HCT116 (cell line): ENCODE data around the gene RPL22L1. TPM values are rescaled to one million over a fixed set of nuclear protein-coding genes. Genes with fewer than 3 reads are reported as not detected.

Experiments
- ATAC-seq: fragments of 200-7000 bp; cut with Tn5 transposase; 2 replicates; pipeline ENCODE4 v1.9.1; 2020; ENCODE audit warnings: mild to moderate bottlenecking, moderate library complexity
- BruUV-seq: library from RNA; stranded (reverse); fragments of 400-500 nt; replicated peaks from 2 replicates; lab custom pipeline; 2021; lab: Mats Ljungman, UMichigan
- CTCF ChIA-PET: fragments of 300-600 bp; sonication (Branson Sonifier 250); formaldehyde crosslinking; loops from one replicate; lab custom pipeline; 2021; ENCODE audit warnings: antibody characterized with exemption; lab: Charles Lee
- POLR2A ChIA-PET: fragments of 300-600, 350-600 bp; sonication (Branson Sonifier 250); formaldehyde crosslinking; loops from one replicate; lab custom pipeline; 2021; ENCODE audit warnings: antibody characterized with exemption; lab: Charles Lee
- RAD21 ChIA-PET, 2 experiments: fragments of 300-600 bp; sonication (Branson Sonifier 250); formaldehyde crosslinking; loops; one replicate each; lab custom pipeline; 2023; ENCODE audit warnings: low total read pairs in 2 of 2; ENCODE audit not compliant: uncharacterized antibody in 2 of 2, unreplicated experiment in 2 of 2, low non-redundant PET in 1 of 2; lab: Charles Lee
- DNase-seq: peaks from one replicate; pipeline ENCODE4 v3.0.0-alpha.2; 2010; ENCODE audit warnings: low read depth, low spot score
- H2AFZ ChIP-seq: fragments of 200-600 bp; shearing (Covaris generic), sonication (generic); 2 replicates; pipeline ENCODE4 v1.6.1; 2017; ENCODE audit warnings: low read depth, mixed run types, mixed read lengths, antibody characterized with exemption, low read length; ENCODE audit not compliant: poor library complexity, severe bottlenecking
- H3K27ac ChIP-seq: 2 replicates; pipeline ENCODE4 v1.5.1; 2012; ENCODE audit warnings: low read depth, low read length
- H3K27me3 ChIP-seq: fragments of 200-600 bp; sonication (generic); 2 replicates; pipeline ENCODE4 v1.6.1; 2016; ENCODE audit warnings: mixed run types, low read length, mixed read lengths; ENCODE audit not compliant: insufficient read depth
- H3K36me3 ChIP-seq, 2 experiments: fragments of 200-500 bp in 1 of 2; fragments of 200-600 bp in 1 of 2; sonication (Bioruptor generic) in 1 of 2; sonication (generic) in 1 of 2; 2 replicates each; pipeline versions ENCODE4 v1.5.1 to v1.6.1; 2014 to 2016; ENCODE audit warnings: low read length in 2 of 2, inconsistent platforms in 1 of 2, mixed read lengths in 1 of 2, mixed run types in 1 of 2; ENCODE audit not compliant: insufficient read depth in 2 of 2, control insufficient read depth in 1 of 2
- H3K4me1 ChIP-seq, 2 experiments: fragments of 200-600 bp in 1 of 2; sonication (generic) in 1 of 2; 2 replicates each; pipeline versions ENCODE4 v1.5.1 to v1.6.1; 2012 to 2017; ENCODE audit warnings: low read length in 2 of 2, inconsistent platforms in 1 of 2, mild to moderate bottlenecking in 1 of 2, mixed read lengths in 1 of 2, mixed run types in 1 of 2, moderate library complexity in 1 of 2; ENCODE audit not compliant: insufficient read depth in 2 of 2, control insufficient read depth in 1 of 2
- H3K4me2 ChIP-seq: fragments of 200-600 bp; sonication (generic); 2 replicates; pipeline ENCODE4 v1.6.1; 2017; ENCODE audit warnings: mixed run types, low read length, mixed read lengths
- H3K4me3 ChIP-seq, 2 experiments: fragments of 200-600 bp in 1 of 2; sonication (generic) in 1 of 2; replicated peaks in 1 of 2; 2 replicates each; pipeline ENCODE4 v1.5.1; 2011 to 2016; ENCODE audit warnings: low read length in 2 of 2, control low read depth in 1 of 2, low read depth in 1 of 2, mild to moderate bottlenecking in 1 of 2, mixed read lengths in 1 of 2, mixed run types in 1 of 2
- H3K79me2 ChIP-seq: fragments of 200-600 bp; sonication (generic); 2 replicates; pipeline ENCODE4 v1.6.1; 2017; ENCODE audit warnings: mild to moderate bottlenecking, mixed run types, low read length, moderate library complexity, mixed read lengths; ENCODE audit not compliant: insufficient read depth
- H3K9ac ChIP-seq: fragments of 200-600 bp; sonication (generic); 2 replicates; pipeline ENCODE4 v1.6.1; 2016; ENCODE audit warnings: low read length, mixed read lengths
- H3K9me2 ChIP-seq: fragments of 200-600 bp; sonication (generic), shearing (Covaris generic); 2 replicates; pipeline ENCODE4 v1.6.1; 2017; ENCODE audit warnings: mixed run types, mild to moderate bottlenecking, moderate library complexity; ENCODE audit not compliant: insufficient read depth
- H3K9me3 ChIP-seq, 2 experiments: fragments of 200-500 bp in 1 of 2; fragments of 200-600 bp in 1 of 2; sonication (Bioruptor generic) in 1 of 2; sonication (generic) in 1 of 2; 2 replicates each; pipeline ENCODE4 v1.6.1; 2014 to 2017; ENCODE audit warnings: low read length in 2 of 2, mixed read lengths in 2 of 2, inconsistent platforms in 1 of 2, low read depth in 1 of 2, mild to moderate bottlenecking in 1 of 2, mixed run types in 1 of 2, moderate library complexity in 1 of 2; ENCODE audit not compliant: control insufficient read depth in 1 of 2, insufficient read depth in 1 of 2
- H4K20me1 ChIP-seq: fragments of 200-600 bp; sonication (generic), shearing (Covaris generic); 2 replicates; pipeline ENCODE4 v1.6.1; 2017; ENCODE audit warnings: mixed run types, mild to moderate bottlenecking, moderate library complexity; ENCODE audit not compliant: insufficient read depth
- CBX3 ChIP-seq: IDR thresholded peaks from 2 replicates; pipeline ENCODE4 v1.6.1; 2012; ENCODE audit warnings: low read depth
- CEBPB ChIP-seq: IDR thresholded peaks from 2 replicates; pipeline ENCODE4 v1.6.1; 2012; ENCODE audit warnings: low read depth
- EGR1 ChIP-seq: IDR thresholded peaks from 2 replicates; pipeline ENCODE4 v1.6.1; 2012; ENCODE audit warnings: low read depth
- ELF1 ChIP-seq: IDR thresholded peaks from 2 replicates; pipeline ENCODE4 v1.6.1; 2012; ENCODE audit warnings: low read depth, borderline replicate concordance
- EZH2 ChIP-seq: fragments of 200-600 bp; sonication (generic); IDR thresholded peaks from 2 replicates; pipeline ENCODE4 v1.6.1; 2017; ENCODE audit warnings: antibody characterized with exemption, mixed run types
- EZH2phosphoT487 ChIP-seq: fragments of 200-600 bp; IDR thresholded peaks from 2 replicates; pipeline ENCODE4 v1.6.1; 2018; ENCODE audit warnings: antibody characterized with exemption, borderline replicate concordance
- FOSL1 ChIP-seq: IDR thresholded peaks from 2 replicates; pipeline ENCODE4 v1.6.1; 2012; ENCODE audit warnings: low read depth
- POLR2AphosphoS5 ChIP-seq: IDR thresholded peaks from 2 replicates; pipeline ENCODE4 v1.6.1; 2011; ENCODE audit warnings: mild to moderate bottlenecking, low read depth, low read length, moderate library complexity
- RAD21 ChIP-seq: IDR thresholded peaks from 2 replicates; pipeline ENCODE4 v1.6.1; 2012; ENCODE audit warnings: low read depth, mild to moderate bottlenecking
- YY1 ChIP-seq: IDR thresholded peaks from 2 replicates; pipeline ENCODE4 v1.6.1; 2011; ENCODE audit warnings: low read length, low read depth, moderate library complexity, mild to moderate bottlenecking; ENCODE audit not compliant: insufficient replicate concordance; ENCODE audit errors: extremely low read depth
- ZFX ChIP-seq: fragments of 450-650 bp; IDR thresholded peaks from 2 replicates; pipeline ENCODE4 v1.6.1; 2017
- intact Hi-C: fragments of 100-400 bp; cut with micrococcal nuclease; formaldehyde crosslinking; loops from 2 replicates; pipeline ENCODE4 v1.10.0; 2022
- total RNA-seq: library from RNA; stranded (reverse); gene quantifications from one replicate; pipeline ENCODE4 v1.2.1, GENCODE V29; 2021; ENCODE audit not compliant: unreplicated experiment
- TF ChIP-seq, protein P1 (sequence below): IDR thresholded peaks from 2 replicates; pipeline ENCODE4 v1.6.1; 2012
- TF ChIP-seq, protein P2 (sequence below): IDR thresholded peaks from 2 replicates; pipeline ENCODE4 v1.6.1; 2012; ENCODE audit warnings: low read depth
- TF ChIP-seq, protein P3 (sequence below): IDR thresholded peaks from 2 replicates; pipeline ENCODE4 v1.6.1; 2012
- TF ChIP-seq, protein P4 (sequence below), 3 experiments: fragments of 200-600 bp in 1 of 3; sonication (generic) in 1 of 3; IDR thresholded peaks in 2 of 3; conservative IDR thresholded peaks in 1 of 3; 2 replicates each; pipeline ENCODE4 v1.5.1; 2012 to 2017; ENCODE audit warnings: low read depth in 2 of 3, low read length in 2 of 3, antibody characterized with exemption in 1 of 3, borderline replicate concordance in 1 of 3, control low read depth in 1 of 3, mild to moderate bottlenecking in 1 of 3, mixed read lengths in 1 of 3, mixed run types in 1 of 3, moderate library complexity in 1 of 3; ENCODE audit not compliant: insufficient read depth in 1 of 3
- TF ChIP-seq, protein P5 (sequence below): IDR thresholded peaks from 2 replicates; pipeline ENCODE4 v1.6.1; 2011; ENCODE audit warnings: mild to moderate bottlenecking, low read length, moderate library complexity; ENCODE audit not compliant: insufficient replicate concordance; ENCODE audit errors: extremely low read depth

Gene RPL22L1
- total RNA-seq, 1 experiment from 2014 or later, result 492 TPM

DNA sequence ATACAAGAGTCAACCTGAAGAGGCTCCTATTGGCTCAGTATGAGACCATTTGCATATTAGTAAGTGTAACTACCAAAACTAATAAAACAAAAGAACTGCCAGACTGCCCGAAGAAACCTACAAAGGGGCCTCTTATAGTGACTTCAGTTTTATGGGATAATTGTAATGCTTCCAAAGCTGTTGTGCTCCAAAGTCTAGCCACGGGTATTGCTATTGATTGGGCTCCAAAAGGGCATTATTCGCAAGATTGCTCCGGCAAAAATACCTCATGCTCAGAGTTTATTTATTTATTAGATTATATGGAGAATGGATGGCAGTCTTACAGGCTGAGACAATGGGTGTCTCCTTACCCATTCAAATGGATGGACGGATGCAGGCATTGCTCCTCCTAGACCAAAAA is 11.4 kb downstream of the RPL22L1 start:
- RAD21 ChIA-PET, result no interaction called here
- TF ChIP-seq YY1 (no peak), EGR1 (no peak), ELF1 (no peak), EZH2 (no peak), CBX3 (no peak), CEBPB (no peak), RAD21 (no peak), FOSL1 (no peak), EZH2phosphoT487 (no peak), ZFX (no peak), POLR2AphosphoS5 (no peak)
- TF ChIP-seq, protein P1, sequence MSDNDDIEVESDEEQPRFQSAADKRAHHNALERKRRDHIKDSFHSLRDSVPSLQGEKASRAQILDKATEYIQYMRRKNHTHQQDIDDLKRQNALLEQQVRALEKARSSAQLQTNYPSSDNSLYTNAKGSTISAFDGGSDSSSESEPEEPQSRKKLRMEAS, result no peak
- TF ChIP-seq, protein P2, sequence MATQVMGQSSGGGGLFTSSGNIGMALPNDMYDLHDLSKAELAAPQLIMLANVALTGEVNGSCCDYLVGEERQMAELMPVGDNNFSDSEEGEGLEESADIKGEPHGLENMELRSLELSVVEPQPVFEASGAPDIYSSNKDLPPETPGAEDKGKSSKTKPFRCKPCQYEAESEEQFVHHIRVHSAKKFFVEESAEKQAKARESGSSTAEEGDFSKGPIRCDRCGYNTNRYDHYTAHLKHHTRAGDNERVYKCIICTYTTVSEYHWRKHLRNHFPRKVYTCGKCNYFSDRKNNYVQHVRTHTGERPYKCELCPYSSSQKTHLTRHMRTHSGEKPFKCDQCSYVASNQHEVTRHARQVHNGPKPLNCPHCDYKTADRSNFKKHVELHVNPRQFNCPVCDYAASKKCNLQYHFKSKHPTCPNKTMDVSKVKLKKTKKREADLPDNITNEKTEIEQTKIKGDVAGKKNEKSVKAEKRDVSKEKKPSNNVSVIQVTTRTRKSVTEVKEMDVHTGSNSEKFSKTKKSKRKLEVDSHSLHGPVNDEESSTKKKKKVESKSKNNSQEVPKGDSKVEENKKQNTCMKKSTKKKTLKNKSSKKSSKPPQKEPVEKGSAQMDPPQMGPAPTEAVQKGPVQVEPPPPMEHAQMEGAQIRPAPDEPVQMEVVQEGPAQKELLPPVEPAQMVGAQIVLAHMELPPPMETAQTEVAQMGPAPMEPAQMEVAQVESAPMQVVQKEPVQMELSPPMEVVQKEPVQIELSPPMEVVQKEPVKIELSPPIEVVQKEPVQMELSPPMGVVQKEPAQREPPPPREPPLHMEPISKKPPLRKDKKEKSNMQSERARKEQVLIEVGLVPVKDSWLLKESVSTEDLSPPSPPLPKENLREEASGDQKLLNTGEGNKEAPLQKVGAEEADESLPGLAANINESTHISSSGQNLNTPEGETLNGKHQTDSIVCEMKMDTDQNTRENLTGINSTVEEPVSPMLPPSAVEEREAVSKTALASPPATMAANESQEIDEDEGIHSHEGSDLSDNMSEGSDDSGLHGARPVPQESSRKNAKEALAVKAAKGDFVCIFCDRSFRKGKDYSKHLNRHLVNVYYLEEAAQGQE, result no peak
- TF ChIP-seq, protein P3, sequence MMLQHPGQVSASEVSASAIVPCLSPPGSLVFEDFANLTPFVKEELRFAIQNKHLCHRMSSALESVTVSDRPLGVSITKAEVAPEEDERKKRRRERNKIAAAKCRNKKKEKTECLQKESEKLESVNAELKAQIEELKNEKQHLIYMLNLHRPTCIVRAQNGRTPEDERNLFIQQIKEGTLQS, result no peak
- TF ChIP-seq, protein P4, sequence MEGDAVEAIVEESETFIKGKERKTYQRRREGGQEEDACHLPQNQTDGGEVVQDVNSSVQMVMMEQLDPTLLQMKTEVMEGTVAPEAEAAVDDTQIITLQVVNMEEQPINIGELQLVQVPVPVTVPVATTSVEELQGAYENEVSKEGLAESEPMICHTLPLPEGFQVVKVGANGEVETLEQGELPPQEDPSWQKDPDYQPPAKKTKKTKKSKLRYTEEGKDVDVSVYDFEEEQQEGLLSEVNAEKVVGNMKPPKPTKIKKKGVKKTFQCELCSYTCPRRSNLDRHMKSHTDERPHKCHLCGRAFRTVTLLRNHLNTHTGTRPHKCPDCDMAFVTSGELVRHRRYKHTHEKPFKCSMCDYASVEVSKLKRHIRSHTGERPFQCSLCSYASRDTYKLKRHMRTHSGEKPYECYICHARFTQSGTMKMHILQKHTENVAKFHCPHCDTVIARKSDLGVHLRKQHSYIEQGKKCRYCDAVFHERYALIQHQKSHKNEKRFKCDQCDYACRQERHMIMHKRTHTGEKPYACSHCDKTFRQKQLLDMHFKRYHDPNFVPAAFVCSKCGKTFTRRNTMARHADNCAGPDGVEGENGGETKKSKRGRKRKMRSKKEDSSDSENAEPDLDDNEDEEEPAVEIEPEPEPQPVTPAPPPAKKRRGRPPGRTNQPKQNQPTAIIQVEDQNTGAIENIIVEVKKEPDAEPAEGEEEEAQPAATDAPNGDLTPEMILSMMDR (IDR thresholded peaks at IDR 0.05 in 2 of 3, conservative IDR thresholded peaks at IDR 0.05 in 1 of 3; ENCODE audit: borderline replicate concordance in 1 of 3, insufficient read depth in 1 of 3, low read depth in 2 of 3, low read length in 2 of 3), result no peak
- TF ChIP-seq, protein P5, sequence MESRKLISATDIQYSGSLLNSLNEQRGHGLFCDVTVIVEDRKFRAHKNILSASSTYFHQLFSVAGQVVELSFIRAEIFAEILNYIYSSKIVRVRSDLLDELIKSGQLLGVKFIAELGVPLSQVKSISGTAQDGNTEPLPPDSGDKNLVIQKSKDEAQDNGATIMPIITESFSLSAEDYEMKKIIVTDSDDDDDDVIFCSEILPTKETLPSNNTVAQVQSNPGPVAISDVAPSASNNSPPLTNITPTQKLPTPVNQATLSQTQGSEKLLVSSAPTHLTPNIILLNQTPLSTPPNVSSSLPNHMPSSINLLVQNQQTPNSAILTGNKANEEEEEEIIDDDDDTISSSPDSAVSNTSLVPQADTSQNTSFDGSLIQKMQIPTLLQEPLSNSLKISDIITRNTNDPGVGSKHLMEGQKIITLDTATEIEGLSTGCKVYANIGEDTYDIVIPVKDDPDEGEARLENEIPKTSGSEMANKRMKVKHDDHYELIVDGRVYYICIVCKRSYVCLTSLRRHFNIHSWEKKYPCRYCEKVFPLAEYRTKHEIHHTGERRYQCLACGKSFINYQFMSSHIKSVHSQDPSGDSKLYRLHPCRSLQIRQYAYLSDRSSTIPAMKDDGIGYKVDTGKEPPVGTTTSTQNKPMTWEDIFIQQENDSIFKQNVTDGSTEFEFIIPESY, result no peak
- TF ChIP-seq, all 23 proteins: peak for 0
- no peaks in the 10 kb centered on the region for H3K9me2 ChIP-seq
- no peak for DNase-seq
- no peak overlapping the region for H2AFZ ChIP-seq
- H3K4me3 ChIP-seq, result no peak overlapping the region
- intact Hi-C loops, result no loop called here
- no peaks in the 10 kb centered on the region for H3K79me2 ChIP-seq
- no TSS peak for BruUV-seq
- no peak for ATAC-seq
- H4K20me1 ChIP-seq, result no peaks in the 10 kb centered on the region
- no peaks in the 10 kb centered on the region for H3K9me3 ChIP-seq
- peaks cover 0 to 9% of the 10 kb centered on the region in 2 experiments; a peak in 2 of 4 replicates for H3K4me1 ChIP-seq
- no peak overlapping the region for H3K27ac ChIP-seq
- no peaks in the 10 kb centered on the region for H3K27me3 ChIP-seq
- ChIA-PET CTCF (interaction anchor here (1.1 kb wide), 1 partner anchor 47 kb away, joined by 3 read pairs; no protein-coding TSS in a partner anchor), POLR2A (no interaction called here)
- no peak overlapping the region for H3K4me2 ChIP-seq
- H3K36me3 ChIP-seq, result no peaks in the 10 kb centered on the region
- H3K9ac ChIP-seq, result no peak overlapping the region
